ENCODE measurements around the gene SLC44A3. TPM values are rescaled to one million over a fixed set of nuclear protein-coding genes. Genes with fewer than 3 reads are reported as not detected.

Gene SLC44A3
- total and polyA plus RNA-seq, 2 of the 13 experiments (the other 11 are each of a cell fraction or from before 2014, with no cell fraction given) = 6.8 to 14.1 TPM

DNA sequence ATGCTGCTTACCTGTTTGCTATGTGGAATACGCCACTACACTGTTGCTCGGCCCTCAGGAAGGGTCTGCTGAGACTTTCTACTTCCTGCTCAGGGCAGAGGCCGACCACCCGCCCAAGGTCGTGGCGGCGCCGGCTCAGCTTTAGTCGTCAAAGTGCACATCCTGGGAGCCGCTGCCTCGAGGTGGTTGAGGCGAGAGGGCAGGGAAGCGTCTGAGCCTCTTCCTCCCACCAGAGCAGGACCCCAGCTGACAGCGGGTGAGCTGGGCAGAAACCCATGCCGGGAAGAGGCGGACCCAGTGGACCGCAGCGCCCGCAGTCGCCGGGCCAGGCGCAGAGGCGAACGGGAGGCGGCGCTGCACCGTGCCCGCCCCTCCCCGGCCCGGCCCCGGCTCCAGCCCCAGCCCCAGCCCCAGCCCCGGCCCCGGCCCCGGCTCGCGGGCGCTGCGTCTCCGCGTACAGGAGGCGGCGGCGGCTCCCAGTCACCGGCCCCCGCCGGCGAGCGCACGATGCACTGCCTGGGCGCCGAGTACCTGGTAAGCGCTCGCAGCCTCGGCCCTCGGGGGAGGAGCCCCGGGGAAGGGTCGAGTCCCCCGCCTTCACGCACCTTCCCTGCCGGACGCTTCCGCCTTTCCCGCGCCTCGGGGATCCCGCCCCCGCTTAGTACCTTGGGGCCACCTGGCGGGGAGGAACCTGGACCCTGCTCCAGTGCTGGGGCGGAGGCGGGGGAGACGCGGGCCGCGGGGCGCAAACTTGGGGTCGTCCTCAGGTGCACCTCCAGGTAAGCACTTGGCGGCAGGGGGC lies at the start of gene SLC44A3 (continued):
- TF ChIP-seq HMGXB4 (CRISPR knock-in tag; IDR thresholded peaks at IDR 0.05; ENCODE audit: borderline replicate concordance in 1 of 2, low read depth in 1 of 2) = peak; percentile 73 to 74; a peak in 2 of 4 replicates
- no peak for TF ChIP-seq ZNF770 (CRISPR knock-in tag; IDR thresholded peaks at IDR 0.05)
- no peak for TF ChIP-seq ZNF7 (CRISPR knock-in tag; IDR thresholded peaks at IDR 0.05)
- TF ChIP-seq NFKB2 (CRISPR knock-in tag; IDR thresholded peaks at IDR 0.05; ENCODE audit: borderline replicate concordance) = no peak; the same call in 1 of the 2 replicates
- no peak; the same call in none of the 2 replicates for TF ChIP-seq MAX (IDR thresholded peaks at IDR 0.05)
- TF ChIP-seq REST (IDR thresholded peaks at IDR 0.05; ENCODE audit: borderline replicate concordance in 1 of 2, low read depth in 1 of 2, low read length in 2 of 2) = no peak
- TF ChIP-seq GTF2F1 (IDR thresholded peaks at IDR 0.05; ENCODE audit: low read length) = no peak
- TF ChIP-seq, protein P1, sequence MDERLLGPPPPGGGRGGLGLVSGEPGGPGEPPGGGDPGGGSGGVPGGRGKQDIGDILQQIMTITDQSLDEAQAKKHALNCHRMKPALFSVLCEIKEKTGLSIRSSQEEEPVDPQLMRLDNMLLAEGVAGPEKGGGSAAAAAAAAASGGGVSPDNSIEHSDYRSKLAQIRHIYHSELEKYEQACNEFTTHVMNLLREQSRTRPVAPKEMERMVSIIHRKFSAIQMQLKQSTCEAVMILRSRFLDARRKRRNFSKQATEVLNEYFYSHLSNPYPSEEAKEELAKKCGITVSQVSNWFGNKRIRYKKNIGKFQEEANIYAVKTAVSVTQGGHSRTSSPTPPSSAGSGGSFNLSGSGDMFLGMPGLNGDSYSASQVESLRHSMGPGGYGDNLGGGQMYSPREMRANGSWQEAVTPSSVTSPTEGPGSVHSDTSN (CRISPR knock-in tag; IDR thresholded peaks at IDR 0.05) = no peak
- TF ChIP-seq MED13 (CRISPR knock-in tag; IDR thresholded peaks at IDR 0.05) = no peak
- no peak for TF ChIP-seq STAT6 (CRISPR knock-in tag; IDR thresholded peaks at IDR 0.05; ENCODE audit: borderline replicate concordance)
- no peak for TF ChIP-seq ZIK1 (CRISPR knock-in tag; IDR thresholded peaks at IDR 0.05; ENCODE audit: borderline replicate concordance, low read depth)
- peak; percentile 57; the same call in 1 of the 2 replicates for TF ChIP-seq ZSCAN9 (CRISPR knock-in tag; IDR thresholded peaks at IDR 0.05; ENCODE audit: borderline replicate concordance)
- peak; percentile 77; the same call in 1 of the 2 replicates for TF ChIP-seq TFDP1 (CRISPR knock-in tag; IDR thresholded peaks at IDR 0.05; ENCODE audit: borderline replicate concordance)
- TF ChIP-seq HOXA5 (CRISPR knock-in tag; IDR thresholded peaks at IDR 0.05) = 0 out of 2 replicates have a peak, but pooled peaks have one; percentile 29

Data from HepG2 (cell line).